Thyroid gland (tissue), 4 donors: ENCODE data around the gene MTHFR. TPM values are rescaled to one million over a fixed set of nuclear protein-coding genes. Genes with fewer than 3 reads are reported as not detected.

Source experiments
- DNase-seq, 2 donors: peaks; one replicate each; pipeline ENCODE4 v3.0.0-alpha.2; 2019
- H3K27ac ChIP-seq, 3 donors: fragments of 200-600 bp; sonication (generic); 1 replicate in 2 of 3; 2 replicates in 1 of 3; pipeline ENCODE4 v1.5.1; 2016 to 2019; ENCODE audit warnings: mild to moderate bottlenecking in 1 of 3, moderate library complexity in 1 of 3
- H3K27me3 ChIP-seq: fragments of 200-600 bp; sonication (generic); one replicate; pipeline ENCODE4 v1.5.1; 2019
- H3K36me3 ChIP-seq, 2 donors: fragments of 200-600 bp; sonication (generic); one replicate each; pipeline ENCODE4 v1.5.1; 2016 to 2019
- H3K4me1 ChIP-seq, 2 donors: fragments of 200-600 bp; sonication (generic); one replicate each; pipeline ENCODE4 v1.5.1; 2017 to 2019
- H3K4me3 ChIP-seq, 3 donors: fragments of 200-600 bp; sonication (generic); replicated peaks in 1 of 3; 1 replicate in 2 of 3; 2 replicates in 1 of 3; pipeline ENCODE4 v1.5.1; 2016; ENCODE audit warnings: mild to moderate bottlenecking in 1 of 3
- H3K9me3 ChIP-seq: fragments of 200-600 bp; sonication (generic); one replicate; pipeline ENCODE4 v1.5.1; 2017
- CTCF ChIP-seq, 6 experiments: fragments of 200-600 bp in 3 of 6; fragments of 450-650 bp in 3 of 6; sonication (generic) in 3 of 6; IDR thresholded peaks; one replicate each; pipeline ENCODE4 v1.5.1; 2016 to 2019; ENCODE audit warnings: antibody characterized with exemption in 6 of 6, mild to moderate bottlenecking in 2 of 6, inconsistent platforms in 1 of 6, moderate library complexity in 1 of 6
- POLR2A ChIP-seq, 2 donors: fragments of 450-650 bp; IDR thresholded peaks; one replicate each; pipeline ENCODE4 v1.6.1; 2017; ENCODE audit warnings: antibody characterized with exemption in 2 of 2, mild to moderate bottlenecking in 2 of 2, moderate library complexity in 1 of 2
- WGBS, 2 donors: methylation state at CpG; one replicate each; pipeline ENCODE4 v1.1.5; 2017; 5-methylcytosine and 5-hydroxymethylcytosine counted together
- intact Hi-C: fragments of 100-400 bp; cut with DNase I; formaldehyde crosslinking; loops from one replicate; pipeline ENCODE4 v1.15.1; 2023
- total RNA-seq, 4 donors: library from RNA; depleted of rRNA; stranded (reverse); fragments of >200 nt; gene quantifications; one replicate each; pipeline ENCODE4 v1.2.3, GENCODE V29; 2016

The MTHFR gene
- total RNA-seq, 4 donors from 2014 or later = 52.8 to 96.9 (median 65.6) TPM

- H3K36me3 ChIP-seq = peaks cover 55 to 81% of the 10 kb centered on the region in 2 donors
- H3K4me1 ChIP-seq = no peaks in the 10 kb centered on the region
- DNase-seq = no peak
- no peak overlapping the region for H3K27ac ChIP-seq
- intact Hi-C loops = no loop called here
- H3K9me3 ChIP-seq = no peaks in the 10 kb centered on the region
- WGBS, 2 donors = 92 to 94% methylated on average over 9 of the region's 9 CpGs
- no peak overlapping the region for H3K4me3 ChIP-seq
- no peak for TF ChIP-seq CTCF (IDR thresholded peaks at IDR 0.05)
- TF ChIP-seq POLR2A (IDR thresholded peaks at IDR 0.05) = no peak
- no peaks in the 10 kb centered on the region for H3K27me3 ChIP-seq
These were observed 26.4 kb upstream of the MTHFR start for GRCh38 chr1:11831945-11832725.

DNA sequence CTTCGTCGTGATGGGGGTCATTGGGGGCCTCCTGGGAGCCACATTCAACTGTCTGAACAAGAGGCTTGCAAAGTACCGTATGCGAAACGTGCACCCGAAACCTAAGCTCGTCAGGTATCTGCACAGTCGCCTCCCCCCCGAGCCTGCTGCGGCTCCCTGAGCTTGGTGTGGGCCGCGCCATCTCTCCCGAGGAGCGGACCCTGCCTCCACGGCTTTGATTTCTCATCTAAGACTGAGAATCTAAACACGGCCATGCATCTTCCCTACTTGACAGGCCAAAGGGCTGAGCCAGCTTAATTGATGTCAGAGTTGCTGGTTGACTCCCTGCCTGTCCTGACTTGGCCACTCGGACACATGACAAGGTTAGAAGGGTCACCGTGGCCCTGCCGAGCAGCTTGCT lies 22.7 kb upstream of the MTHFR start:
- DNase-seq = no peak
- Histone ChIP-seq H3K27ac (no peak overlapping the region), H3K4me1 (no peaks in the 10 kb centered on the region), H3K36me3 (peaks cover 52 to 72% of the 10 kb centered on the region in 2 donors), H3K27me3 (no peaks in the 10 kb centered on the region), H3K9me3 (no peaks in the 10 kb centered on the region), H3K4me3 (no peak overlapping the region)
- WGBS, 2 donors = 91 to 96% methylated on average over 19 of the region's 19 CpGs
- TF ChIP-seq POLR2A (IDR thresholded peaks at IDR 0.05) (no peak), CTCF (IDR thresholded peaks at IDR 0.05) (no peak)
- intact Hi-C loops = no loop called here

DNA sequence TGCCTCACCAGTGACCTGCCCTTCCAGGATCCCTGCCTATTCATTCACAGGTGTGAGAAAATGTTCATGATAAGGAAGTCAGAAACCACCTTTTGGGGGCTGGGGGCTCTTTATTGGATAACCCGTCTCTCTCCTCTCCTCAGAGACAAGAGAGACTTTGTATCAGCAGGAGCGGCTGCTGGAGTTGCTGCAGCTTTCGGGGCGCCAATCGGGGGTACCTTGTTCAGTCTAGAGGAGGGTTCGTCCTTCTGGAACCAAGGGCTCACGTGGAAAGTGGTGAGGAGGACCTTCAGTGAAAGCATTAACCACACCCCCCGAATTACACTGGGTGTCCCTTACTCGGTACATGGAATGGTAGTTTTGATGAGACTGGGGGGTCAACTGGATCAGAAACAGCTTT lies 21.2 kb upstream of the MTHFR start:
- Histone ChIP-seq H3K27me3 (no peaks in the 10 kb centered on the region), H3K9me3 (no peaks in the 10 kb centered on the region), H3K4me1 (no peaks in the 10 kb centered on the region), H3K27ac (no peak overlapping the region), H3K4me3 (no peak overlapping the region), H3K36me3 (peaks cover 59 to 62% of the 10 kb centered on the region in 2 donors)
- 91% methylated on average over 9 of the region's 9 CpGs for WGBS, 2 donors
- DNase-seq = no peak
- TF ChIP-seq CTCF (IDR thresholded peaks at IDR 0.05) (no peak), POLR2A (IDR thresholded peaks at IDR 0.05) (no peak)
- intact Hi-C loops = no loop called here

DNA sequence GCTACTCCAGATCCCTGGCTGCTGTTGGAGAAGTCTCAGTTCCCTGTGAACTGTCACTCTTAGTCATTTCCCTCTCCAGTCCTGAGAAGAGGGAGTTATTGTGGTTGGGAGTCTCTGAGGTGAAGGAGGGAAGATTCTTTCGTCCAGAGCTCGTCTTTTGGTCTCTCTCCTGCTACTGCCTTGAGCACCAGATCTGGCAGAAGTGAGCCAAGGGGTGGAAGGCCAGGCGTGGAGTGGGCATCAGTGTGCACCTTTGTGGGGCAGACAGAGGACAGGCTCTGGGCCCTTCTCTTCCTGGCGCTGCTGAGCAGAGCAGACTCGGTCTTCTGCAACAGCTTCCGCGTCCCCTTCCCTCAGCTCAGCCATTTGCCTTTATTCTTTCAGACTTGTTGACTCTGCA lies 19.4 kb upstream of the MTHFR start:
- DNase-seq = no peak
- H3K27ac ChIP-seq = no peak overlapping the region
- TF ChIP-seq CTCF (IDR thresholded peaks at IDR 0.05) = no peak
- no peak for TF ChIP-seq POLR2A (IDR thresholded peaks at IDR 0.05)
- 92 to 96% methylated on average over 7 of the region's 7 CpGs for WGBS, 2 donors
- no peaks in the 10 kb centered on the region for H3K9me3 ChIP-seq
- H3K4me1 ChIP-seq = no peaks in the 10 kb centered on the region
- no peak overlapping the region for H3K4me3 ChIP-seq
- H3K36me3 ChIP-seq = peaks cover 62 to 63% of the 10 kb centered on the region in 2 donors
- no peaks in the 10 kb centered on the region for H3K27me3 ChIP-seq
- intact Hi-C loops = no loop called here

GRCh38 chr1:11823366-11824137 lies 17.8 kb upstream of the MTHFR start:
- no peaks in the 10 kb centered on the region for H3K4me1 ChIP-seq
- no peaks in the 10 kb centered on the region for H3K9me3 ChIP-seq
- H3K27ac ChIP-seq = no peak overlapping the region
- intact Hi-C loops = no loop called here
- 92 to 94% methylated on average over 17 of the region's 17 CpGs for WGBS, 2 donors
- H3K36me3 ChIP-seq = peaks cover 49 to 65% of the 10 kb centered on the region in 2 donors
- H3K4me3 ChIP-seq = no peak overlapping the region
- DNase-seq = no peak
- TF ChIP-seq CTCF (IDR thresholded peaks at IDR 0.05) = no peak
- TF ChIP-seq POLR2A (IDR thresholded peaks at IDR 0.05) = no peak
- no peaks in the 10 kb centered on the region for H3K27me3 ChIP-seq
